BJ (cell line): ENCODE results near the gene KIF5A. TPM values are rescaled to one million over a fixed set of nuclear protein-coding genes. Genes with fewer than 3 reads are reported as not detected.

Source experiments
- CTCF ChIA-PET: fragments of 350-600 bp; formaldehyde crosslinking; extraction: SDS; loops from one replicate; lab custom pipeline; 2021; ENCODE audit warnings: antibody characterized with exemption, inconsistent platforms; lab: Yijun Ruan, JAX
- POLR2A ChIA-PET: fragments of 300-600 bp; sonication (Branson Sonifier 250); formaldehyde crosslinking; extraction: SDS; loops from one replicate; lab custom pipeline; 2021; ENCODE audit warnings: antibody characterized with exemption; lab: Charles Lee
- DNase-seq: peaks from one replicate; pipeline ENCODE4 v3.0.0-alpha.2; 2011; ENCODE audit warnings: low read depth
- H3K27me3 ChIP-seq: 2 replicates; pipeline ENCODE4 v1.6.0; 2011; ENCODE audit warnings: low read length; ENCODE audit not compliant: control insufficient read depth, insufficient read depth
- H3K36me3 ChIP-seq: 2 replicates; pipeline ENCODE4 v1.5.1; 2011; ENCODE audit warnings: low read length; ENCODE audit not compliant: control insufficient read depth, insufficient read depth
- H3K4me3 ChIP-seq: 2 replicates; pipeline ENCODE4 v1.5.1; 2011; ENCODE audit warnings: low read depth, mild to moderate bottlenecking, control low read depth, low read length
- CTCF ChIP-seq: IDR thresholded peaks from 2 replicates; pipeline ENCODE4 v1.5.1; 2011; ENCODE audit warnings: low read depth, mild to moderate bottlenecking, control low read depth, inconsistent platforms, low read length, moderate library complexity; ENCODE audit not compliant: insufficient read depth
- polyA plus RNA-seq: library from polyadenylated mRNA; depleted of rRNA; stranded (reverse); fragments of >200 nt; gene quantifications from 2 replicates; pipeline ENCODE4 v1.2.3, GENCODE V29; 2011

The KIF5A gene
- polyA plus RNA-seq, 1 experiment: 0.64 TPM

GRCh38 chr12:57620936-57621496, 71.2 kb downstream of the KIF5A start:
- Histone ChIP-seq H3K36me3 (peaks cover 3% of the 10 kb centered on the region), H3K27me3 (peaks cover 26% of the 10 kb centered on the region), H3K4me3 (no peak overlapping the region; the same call in 1 of the 2 replicates)
- POLR2A ChIA-PET: no interaction called here
- CTCF ChIA-PET: interaction anchor here (0.7 to 17.5 kb wide), 17 partner anchors 9 to 213 kb away, joined by 3 to 257 read pairs (median 5); partner anchors contain the start of genes ARHGEF25, B4GALNT1 and PIP4K2C
- DNase-seq: no peak
- no peak for TF ChIP-seq CTCF

GRCh38 chr12:57621497-57622292, 71.9 kb downstream of the KIF5A start:
- POLR2A ChIA-PET: no interaction called here
- H3K36me3 ChIP-seq: no peaks in the 10 kb centered on the region
- no peak for DNase-seq
- CTCF ChIA-PET: interaction anchor here (0.6 to 17.5 kb wide), 25 partner anchors 9 to 212 kb away, joined by 3 to 257 read pairs (median 4); partner anchors contain the start of genes ARHGEF25, B4GALNT1 and PIP4K2C
- peak; percentile 95 for TF ChIP-seq CTCF
- peak overlapping the region; percentile 35 for H3K4me3 ChIP-seq
- H3K27me3 ChIP-seq: peaks cover 31% of the 10 kb centered on the region

GRCh38 chr12:57622293-57623245, 72.7 kb downstream of the KIF5A start:
- Histone ChIP-seq H3K27me3 (peaks cover 33% of the 10 kb centered on the region), H3K4me3 (no peak overlapping the region), H3K36me3 (no peaks in the 10 kb centered on the region)
- no peak for DNase-seq
- TF ChIP-seq CTCF: no peak
- ChIA-PET POLR2A (no interaction called here), CTCF (interaction anchor here (0.6 to 17.5 kb wide), 14 partner anchors 10 to 170 kb away, joined by 3 to 257 read pairs (median 4); partner anchors contain the start of genes ARHGEF25, B4GALNT1 and PIP4K2C)

- no peaks in the 10 kb centered on the region for H3K36me3 ChIP-seq
- H3K27me3 ChIP-seq: peaks cover 36% of the 10 kb centered on the region
- H3K4me3 ChIP-seq: no peak overlapping the region
- no peak for TF ChIP-seq CTCF
- DNase-seq: no peak
- ChIA-PET CTCF (interaction anchor here (1.2 to 17.5 kb wide), 4 partner anchors 9 to 41 kb away, joined by 3 to 257 read pairs (median 18); partner anchors contain the start of genes ARHGEF25 and B4GALNT1), POLR2A (no interaction called here)
Observed at GRCh38 chr12:57623385-57623784, 73.5 kb downstream of the KIF5A start.
